SU-DHL-6 (cell line): ENCODE results near the gene BTBD16.

Experiments used
- EZH2phosphoT487 ChIP-seq: fragments of 200-600 bp; sonication (generic), shearing (Covaris generic); conservative IDR thresholded peaks from 2 replicates; pipeline ENCODE4 v1.6.1; 2018; ENCODE audit warnings: mild to moderate bottlenecking, antibody characterized with exemption, low read length, moderate library complexity, mixed read lengths
- TF ChIP-seq, protein P1 (sequence below): fragments of 200-600 bp; sonication (generic); IDR thresholded peaks from one replicate; pipeline ENCODE4 v1.5.1; 2017; ENCODE audit warnings: antibody characterized with exemption, mild to moderate bottlenecking, low read length, moderate library complexity; ENCODE audit not compliant: insufficient read depth, poor library complexity, severe bottlenecking

DNA sequence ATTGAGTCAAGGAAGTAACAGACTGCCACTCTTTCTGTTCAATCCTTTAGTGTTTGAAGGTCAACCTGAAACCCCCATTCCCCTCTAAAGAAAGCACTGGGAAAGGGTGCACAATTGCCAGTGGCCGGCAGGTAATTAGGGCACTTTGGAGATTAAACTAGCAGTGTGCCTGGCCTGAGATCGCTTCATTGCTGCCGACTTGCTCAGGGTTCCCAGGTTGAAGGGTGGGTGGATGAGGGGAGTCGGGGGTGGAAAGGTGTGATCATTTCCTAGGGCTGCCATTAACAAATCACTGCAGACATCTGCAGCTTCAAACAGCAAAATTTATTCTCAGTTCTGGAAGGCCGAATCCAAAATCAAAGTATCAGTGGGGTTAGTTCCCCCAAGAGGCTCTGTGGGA lies 16.3 kb upstream of the BTBD16 start:
- TF ChIP-seq, protein P1, sequence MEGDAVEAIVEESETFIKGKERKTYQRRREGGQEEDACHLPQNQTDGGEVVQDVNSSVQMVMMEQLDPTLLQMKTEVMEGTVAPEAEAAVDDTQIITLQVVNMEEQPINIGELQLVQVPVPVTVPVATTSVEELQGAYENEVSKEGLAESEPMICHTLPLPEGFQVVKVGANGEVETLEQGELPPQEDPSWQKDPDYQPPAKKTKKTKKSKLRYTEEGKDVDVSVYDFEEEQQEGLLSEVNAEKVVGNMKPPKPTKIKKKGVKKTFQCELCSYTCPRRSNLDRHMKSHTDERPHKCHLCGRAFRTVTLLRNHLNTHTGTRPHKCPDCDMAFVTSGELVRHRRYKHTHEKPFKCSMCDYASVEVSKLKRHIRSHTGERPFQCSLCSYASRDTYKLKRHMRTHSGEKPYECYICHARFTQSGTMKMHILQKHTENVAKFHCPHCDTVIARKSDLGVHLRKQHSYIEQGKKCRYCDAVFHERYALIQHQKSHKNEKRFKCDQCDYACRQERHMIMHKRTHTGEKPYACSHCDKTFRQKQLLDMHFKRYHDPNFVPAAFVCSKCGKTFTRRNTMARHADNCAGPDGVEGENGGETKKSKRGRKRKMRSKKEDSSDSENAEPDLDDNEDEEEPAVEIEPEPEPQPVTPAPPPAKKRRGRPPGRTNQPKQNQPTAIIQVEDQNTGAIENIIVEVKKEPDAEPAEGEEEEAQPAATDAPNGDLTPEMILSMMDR: no peak
- TF ChIP-seq EZH2phosphoT487: no peak
